ENCODE data around the gene APBA2.

DNA sequence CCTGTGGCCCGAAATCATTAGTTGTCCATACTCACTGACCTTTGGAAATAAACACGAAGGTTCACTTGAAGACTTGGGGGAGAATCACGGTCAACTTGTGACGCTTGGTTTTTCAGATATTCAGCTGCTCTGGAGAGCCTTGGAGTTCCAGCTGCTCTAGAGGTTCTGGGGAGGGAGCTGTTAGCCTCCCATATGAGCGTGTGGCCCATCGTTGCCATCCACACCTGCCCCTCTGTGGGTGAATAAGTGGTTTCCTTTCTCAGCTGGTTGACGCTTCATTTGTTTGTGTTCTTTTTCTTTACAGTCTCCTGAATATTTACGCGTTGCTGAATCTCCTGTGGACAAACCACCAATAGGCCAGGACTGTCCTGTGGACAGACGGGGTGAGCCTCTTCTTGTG is 35.6 kb downstream of the APBA2 start:
- TF ChIP-seq, protein P1, sequence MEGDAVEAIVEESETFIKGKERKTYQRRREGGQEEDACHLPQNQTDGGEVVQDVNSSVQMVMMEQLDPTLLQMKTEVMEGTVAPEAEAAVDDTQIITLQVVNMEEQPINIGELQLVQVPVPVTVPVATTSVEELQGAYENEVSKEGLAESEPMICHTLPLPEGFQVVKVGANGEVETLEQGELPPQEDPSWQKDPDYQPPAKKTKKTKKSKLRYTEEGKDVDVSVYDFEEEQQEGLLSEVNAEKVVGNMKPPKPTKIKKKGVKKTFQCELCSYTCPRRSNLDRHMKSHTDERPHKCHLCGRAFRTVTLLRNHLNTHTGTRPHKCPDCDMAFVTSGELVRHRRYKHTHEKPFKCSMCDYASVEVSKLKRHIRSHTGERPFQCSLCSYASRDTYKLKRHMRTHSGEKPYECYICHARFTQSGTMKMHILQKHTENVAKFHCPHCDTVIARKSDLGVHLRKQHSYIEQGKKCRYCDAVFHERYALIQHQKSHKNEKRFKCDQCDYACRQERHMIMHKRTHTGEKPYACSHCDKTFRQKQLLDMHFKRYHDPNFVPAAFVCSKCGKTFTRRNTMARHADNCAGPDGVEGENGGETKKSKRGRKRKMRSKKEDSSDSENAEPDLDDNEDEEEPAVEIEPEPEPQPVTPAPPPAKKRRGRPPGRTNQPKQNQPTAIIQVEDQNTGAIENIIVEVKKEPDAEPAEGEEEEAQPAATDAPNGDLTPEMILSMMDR (IDR thresholded peaks at IDR 0.05; ENCODE audit: low read depth, low read length): no peak
- TF ChIP-seq, protein P2, sequence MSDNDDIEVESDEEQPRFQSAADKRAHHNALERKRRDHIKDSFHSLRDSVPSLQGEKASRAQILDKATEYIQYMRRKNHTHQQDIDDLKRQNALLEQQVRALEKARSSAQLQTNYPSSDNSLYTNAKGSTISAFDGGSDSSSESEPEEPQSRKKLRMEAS (IDR thresholded peaks at IDR 0.05; ENCODE audit: low read depth, low read length): no peak
- TF ChIP-seq POLR2A (IDR thresholded peaks at IDR 0.05; ENCODE audit: extremely low read depth, insufficient read length): no peak

Data from NB4 (cell line).